Measurements from ENCODE around the gene NME1. TPM values are rescaled to one million over a fixed set of nuclear protein-coding genes. Genes with fewer than 3 reads are reported as not detected.
"Not testable (repeated sequence)": the region's sequence is repeated elsewhere in the genome, so short reads cannot be mapped to it uniquely, and the experiment has no call there.

The NME1 gene
- total RNA-seq, 2 donors from 2014 or later: 25.9 to 43.9 TPM

DNA sequence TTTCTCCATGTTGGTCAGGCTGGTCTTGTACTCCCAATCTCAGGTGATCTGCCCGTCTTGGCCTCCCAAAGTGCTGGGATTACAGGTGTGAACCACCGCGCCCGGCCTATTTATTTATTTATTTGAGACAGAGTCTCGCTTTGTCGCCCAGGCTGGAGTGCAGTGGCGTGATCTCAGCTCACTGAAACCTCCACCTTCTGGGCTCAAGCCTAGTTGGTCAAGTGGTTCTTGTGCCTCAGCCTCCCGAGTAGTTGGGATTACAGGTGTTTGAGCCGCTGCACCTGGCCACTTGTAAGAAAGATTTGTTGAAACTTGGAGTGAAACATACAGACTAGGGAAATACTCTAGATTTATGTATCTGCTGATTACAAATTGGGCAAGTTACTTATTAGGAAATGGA is 18.7 kb downstream of the NME1 start:
- DNase-seq; intact Hi-C loops (cut with DNase I, micrococcal nuclease); ATAC-seq: not testable (repeated sequence)

DNA sequence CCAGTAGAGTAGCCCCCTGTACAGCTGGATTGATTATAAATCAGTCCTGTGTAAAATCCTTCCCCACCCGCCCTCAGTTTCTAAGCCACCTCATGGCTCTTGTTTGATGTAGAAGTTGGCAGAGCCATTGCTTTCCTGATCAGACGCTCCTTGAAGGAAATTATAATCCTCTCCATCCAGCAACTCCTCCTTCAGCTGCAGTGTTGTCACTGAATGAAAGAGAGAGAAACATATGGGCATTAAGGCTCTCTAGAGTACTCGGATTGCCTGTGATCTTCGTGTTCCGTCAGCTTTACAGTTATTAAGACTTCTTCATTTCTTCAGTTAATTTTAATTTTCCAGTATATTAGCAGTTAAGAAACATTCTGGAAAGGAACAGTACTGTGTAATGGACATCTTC is 27.1 kb downstream of the NME1 start:
- DNase-seq: no peak
- no peak for ATAC-seq
- intact Hi-C loops (cut with DNase I, micrococcal nuclease): no loop called here

DNA sequence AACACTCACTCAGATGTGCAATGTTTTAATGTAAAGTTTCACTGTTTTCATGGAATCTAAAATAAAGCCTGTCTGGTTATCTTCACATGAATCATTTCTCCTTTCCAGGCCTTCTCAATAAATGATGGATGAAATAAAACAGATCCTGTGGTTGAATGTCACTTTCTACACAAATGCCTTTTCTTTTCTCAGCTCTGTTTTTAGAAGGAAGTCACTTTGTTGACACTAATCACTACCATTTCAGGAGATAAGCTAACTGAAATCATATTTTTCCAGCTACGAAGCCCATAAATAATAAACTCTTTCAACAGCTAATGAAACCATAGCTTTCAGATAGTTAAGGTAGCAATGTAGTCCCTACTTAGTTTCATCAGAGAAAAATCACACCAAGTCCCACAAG is 30.8 kb downstream of the NME1 start:
- intact Hi-C loops (cut with DNase I, micrococcal nuclease): no loop called here
- ATAC-seq: no peak
- no peak for DNase-seq

DNA sequence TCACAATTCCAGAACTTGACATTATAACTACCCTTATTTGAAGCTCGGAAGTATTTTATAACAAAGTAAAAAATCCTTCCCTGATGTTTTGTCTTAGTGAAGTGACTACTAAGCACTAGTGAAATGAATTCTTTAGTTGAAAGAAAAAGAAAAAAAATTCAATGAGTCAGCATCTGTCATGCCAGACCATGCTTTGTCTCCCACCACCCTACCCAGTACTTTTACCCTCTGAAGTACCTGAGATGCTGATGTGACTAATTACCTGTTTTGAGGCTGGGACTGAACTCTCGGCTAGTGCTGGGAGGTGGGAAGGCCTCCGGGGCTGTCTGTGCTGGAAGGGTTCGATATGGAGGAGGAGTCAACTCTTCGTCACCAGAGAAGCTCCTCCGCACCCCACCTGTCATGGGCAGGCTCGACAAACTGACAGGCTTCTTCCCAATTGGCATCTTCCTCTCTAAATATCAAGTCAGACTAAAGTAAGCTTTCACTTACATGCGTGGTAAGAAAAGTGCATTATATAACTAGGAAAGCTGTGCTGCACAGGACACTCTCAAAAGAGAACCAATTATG is 32.5 kb downstream of the NME1 start:
- intact Hi-C loops (cut with DNase I, micrococcal nuclease): no loop called here
- ATAC-seq (no peak), DNase-seq (no peak)

DNA sequence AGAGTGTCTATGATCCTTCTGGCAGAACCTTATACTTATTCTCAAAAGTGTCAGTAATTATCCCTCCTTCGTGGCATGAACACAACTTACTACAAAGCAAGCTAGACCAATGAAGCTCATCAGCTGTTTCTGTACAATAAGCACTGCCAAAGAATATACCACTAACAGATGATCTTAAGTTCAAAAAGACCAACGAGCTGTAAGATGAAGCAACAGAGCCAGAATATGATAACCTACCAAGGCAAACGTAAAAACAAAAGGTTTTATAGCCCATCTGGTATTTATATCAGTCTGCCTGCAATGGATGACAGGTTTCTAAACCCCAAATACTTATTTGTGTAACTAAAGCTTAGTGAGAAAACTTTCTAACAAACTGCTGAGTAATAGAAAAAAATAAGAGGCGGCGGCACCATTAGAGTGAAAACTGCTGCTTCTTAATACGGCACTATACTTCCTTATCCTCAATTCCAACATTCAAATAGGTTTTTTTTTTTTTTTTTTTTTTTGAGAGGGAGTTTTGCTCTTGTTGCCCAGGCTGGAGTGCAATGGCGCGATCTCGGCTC is 35.0 kb downstream of the NME1 start:
- DNase-seq: no peak

DNA sequence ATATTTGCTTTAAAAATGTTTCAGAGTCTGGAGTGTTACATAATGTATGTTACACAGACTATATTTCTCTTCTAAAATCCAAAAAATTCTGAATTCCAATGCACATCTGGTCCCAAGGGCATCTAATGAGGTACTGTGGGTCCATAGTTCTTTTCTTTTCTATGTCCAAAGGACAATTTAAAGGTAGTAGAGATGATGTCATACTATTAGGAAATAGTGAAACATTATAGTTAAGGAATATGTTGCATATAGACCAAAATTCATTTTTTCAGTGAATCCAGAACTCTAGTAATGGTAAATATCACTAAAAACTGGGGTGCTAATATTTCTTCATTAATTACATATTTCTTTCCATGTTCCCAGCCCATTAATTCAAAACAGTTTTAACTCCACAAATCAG is 35.8 kb downstream of the NME1 start:
- DNase-seq: no peak
- intact Hi-C loops (cut with DNase I, micrococcal nuclease): no loop called here
- ATAC-seq: no peak

More for the DNA sequence above, 35.0 kb downstream of the NME1 start:
- ATAC-seq: no peak
- intact Hi-C loops (cut with DNase I, micrococcal nuclease): no loop called here

DNA sequence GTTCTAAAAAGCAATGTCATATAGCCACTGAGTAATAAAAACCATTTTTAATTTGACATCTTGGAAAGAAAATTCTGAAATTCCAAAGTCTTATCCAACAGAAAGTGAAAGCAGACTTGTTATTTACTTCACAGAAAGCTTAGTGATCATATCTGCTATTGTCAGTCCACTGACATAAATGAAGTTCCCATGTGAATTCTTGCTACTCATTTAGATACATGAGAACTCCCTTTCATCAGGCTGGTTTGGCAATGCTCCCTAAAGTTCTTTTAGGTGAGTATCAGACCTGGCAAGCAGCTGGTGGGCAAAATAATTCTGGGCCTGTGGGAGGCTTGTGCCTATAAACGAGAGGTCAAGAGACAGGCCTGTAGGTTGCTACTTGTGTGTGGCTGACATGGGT is 36.3 kb downstream of the NME1 start:
- ATAC-seq: no peak

DNA sequence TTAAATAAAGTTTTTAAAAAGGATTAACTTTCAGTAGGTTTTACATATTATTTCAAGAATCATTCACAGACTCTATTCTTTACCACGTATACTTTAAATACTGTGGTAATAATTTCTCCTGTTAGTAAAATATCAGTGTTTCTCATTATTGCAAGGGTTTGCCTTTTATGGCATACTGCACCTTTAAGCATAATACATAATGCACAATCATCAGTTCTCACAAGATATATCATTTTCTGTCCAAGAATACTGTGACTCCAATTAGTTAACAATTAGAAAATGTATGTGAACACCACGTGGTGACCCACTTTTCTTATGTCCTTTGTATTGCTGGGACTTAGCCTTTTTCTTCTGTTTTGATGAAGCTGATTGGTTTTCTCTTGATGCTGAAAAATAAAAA is 38.5 kb downstream of the NME1 start:
- no peak for ATAC-seq
- intact Hi-C loops (cut with DNase I, micrococcal nuclease): no loop called here

More for the DNA sequence above, 36.3 kb downstream of the NME1 start:
- intact Hi-C loops (cut with DNase I, micrococcal nuclease): no loop called here
- DNase-seq: no peak

DNA sequence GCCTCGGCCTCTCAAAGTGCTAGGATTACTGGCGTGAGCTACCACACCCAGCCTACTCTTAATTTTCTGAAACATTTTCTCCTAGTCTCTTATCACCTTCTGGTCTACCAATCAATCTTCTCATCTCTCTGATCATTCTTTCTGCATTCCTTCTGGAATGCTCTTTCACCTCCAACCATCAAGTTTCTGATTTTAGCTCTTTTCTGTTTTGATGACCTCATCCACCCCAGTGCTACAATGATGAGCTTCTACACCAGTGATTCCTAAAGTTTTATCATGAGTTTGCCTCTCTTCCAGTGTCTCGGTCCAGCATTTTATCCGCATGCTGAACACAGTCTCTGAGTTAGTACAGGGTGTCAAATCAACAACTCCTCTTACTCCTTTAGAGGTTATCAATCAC is 44.4 kb downstream of the NME1 start:
- ATAC-seq (no peak), DNase-seq (no peak)
- intact Hi-C loops (cut with DNase I, micrococcal nuclease): no loop called here

More for the DNA sequence above, 38.5 kb downstream of the NME1 start:
- no peak for DNase-seq

DNA sequence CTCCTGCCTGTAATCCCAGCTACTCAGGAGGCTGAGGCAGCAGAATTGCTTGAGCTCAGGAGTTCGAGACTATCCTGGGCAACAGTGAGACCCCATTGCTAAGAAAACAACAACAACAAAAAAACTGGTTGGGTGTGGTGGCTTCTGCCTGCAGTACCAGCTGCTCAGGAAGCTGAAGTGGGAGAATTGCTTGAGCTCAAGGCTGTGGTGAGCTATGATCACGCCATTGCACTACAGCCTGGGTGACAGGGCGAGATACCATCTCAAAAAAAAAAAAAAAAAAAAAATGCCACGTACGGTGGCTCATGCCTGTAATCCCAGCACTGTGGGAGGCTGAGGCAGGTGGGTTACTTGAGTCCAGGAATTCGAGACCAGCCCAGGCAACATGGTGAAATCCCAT is 46.9 kb downstream of the NME1 start:
- no peak for DNase-seq
- no peak for ATAC-seq

DNA sequence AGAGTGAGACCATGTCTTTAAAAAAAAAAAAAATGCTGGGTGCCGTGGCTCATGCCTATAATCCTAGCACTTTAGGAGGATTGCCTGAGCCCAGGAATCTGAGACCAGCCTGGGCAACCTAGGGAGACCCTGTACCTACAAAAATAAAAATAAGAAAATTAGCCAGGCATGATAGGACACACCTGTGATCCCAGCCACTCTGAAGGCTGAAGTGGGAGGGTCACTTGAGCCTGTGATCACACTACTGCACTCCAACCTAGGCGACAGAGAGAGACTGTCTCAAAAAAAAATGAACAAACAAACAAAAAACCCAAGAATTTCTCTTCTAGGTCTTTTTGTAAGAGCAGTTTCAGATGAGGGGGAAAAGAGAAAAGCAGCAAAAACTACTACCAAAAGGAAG is 47.5 kb downstream of the NME1 start:
- intact Hi-C loops (cut with DNase I, micrococcal nuclease): no loop called here
- no peak for ATAC-seq
- no peak for DNase-seq

More for the DNA sequence above, 46.9 kb downstream of the NME1 start:
- intact Hi-C loops (cut with DNase I, micrococcal nuclease): no loop called here

DNA sequence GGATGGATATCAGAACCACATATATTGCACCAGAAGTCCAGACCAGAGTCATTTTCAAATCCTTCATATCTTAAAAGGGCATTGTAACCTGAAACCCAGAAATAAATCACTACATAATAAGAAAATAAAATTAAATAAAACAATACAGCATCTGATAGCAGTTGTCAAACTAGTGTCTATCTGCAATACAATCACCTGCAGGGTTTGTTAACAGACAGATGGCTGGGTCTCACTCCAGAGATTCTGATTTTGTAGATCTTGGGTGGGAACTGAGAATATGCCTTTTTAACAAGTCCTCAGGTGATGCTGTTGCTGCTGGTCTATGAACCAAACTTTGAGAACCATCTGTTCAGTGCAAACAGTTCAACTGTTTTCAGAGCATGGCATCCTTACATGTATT is 50.5 kb downstream of the NME1 start:
- ATAC-seq (no peak), DNase-seq (no peak)
- intact Hi-C loops (cut with DNase I, micrococcal nuclease): no loop called here

Other genes with a start within 250 kb of the NME1 start
- 10 to 100 TPM; 61.9 to 84.6 TPM for gene SPAG9, start 32.7 kb upstream of the NME1 start, total RNA-seq
- gene NME2, start 12.9 kb downstream of the NME1 start, total RNA-seq: 100 to 1,000 TPM; 345 to 403 TPM
- gene MBTD1, start 106.5 kb downstream of the NME1 start, total RNA-seq: 10 to 100 TPM; 13.1 to 14.8 TPM
- gene UTP18, start 107.0 kb downstream of the NME1 start, total RNA-seq: 10 to 100 TPM; 15.8 to 19.8 TPM